C4-2B (cell line): ENCODE measurements around the gene JAK3.

ENCODE experiments used
- H3K27ac ChIP-seq: fragments of 450-650 bp; 2 replicates; pipeline ENCODE4 v1.5.1; 2017
- CTCF ChIP-seq: fragments of 450-650 bp; conservative IDR thresholded peaks from 2 replicates; pipeline ENCODE4 v1.5.1; 2017; ENCODE audit warnings: mild to moderate bottlenecking
- ZFX ChIP-seq: fragments of 450-650 bp; IDR thresholded peaks from 2 replicates; pipeline ENCODE4 v1.6.1; 2017

JAK3 gene

GRCh38 chr19:17842663-17843291 lies 5.0 kb downstream of the JAK3 start:
- TF ChIP-seq ZFX (no peak; the same call in 1 of the 2 replicates), CTCF (no peak)
- H3K27ac ChIP-seq: peak overlapping the region; percentile 59

DNA sequence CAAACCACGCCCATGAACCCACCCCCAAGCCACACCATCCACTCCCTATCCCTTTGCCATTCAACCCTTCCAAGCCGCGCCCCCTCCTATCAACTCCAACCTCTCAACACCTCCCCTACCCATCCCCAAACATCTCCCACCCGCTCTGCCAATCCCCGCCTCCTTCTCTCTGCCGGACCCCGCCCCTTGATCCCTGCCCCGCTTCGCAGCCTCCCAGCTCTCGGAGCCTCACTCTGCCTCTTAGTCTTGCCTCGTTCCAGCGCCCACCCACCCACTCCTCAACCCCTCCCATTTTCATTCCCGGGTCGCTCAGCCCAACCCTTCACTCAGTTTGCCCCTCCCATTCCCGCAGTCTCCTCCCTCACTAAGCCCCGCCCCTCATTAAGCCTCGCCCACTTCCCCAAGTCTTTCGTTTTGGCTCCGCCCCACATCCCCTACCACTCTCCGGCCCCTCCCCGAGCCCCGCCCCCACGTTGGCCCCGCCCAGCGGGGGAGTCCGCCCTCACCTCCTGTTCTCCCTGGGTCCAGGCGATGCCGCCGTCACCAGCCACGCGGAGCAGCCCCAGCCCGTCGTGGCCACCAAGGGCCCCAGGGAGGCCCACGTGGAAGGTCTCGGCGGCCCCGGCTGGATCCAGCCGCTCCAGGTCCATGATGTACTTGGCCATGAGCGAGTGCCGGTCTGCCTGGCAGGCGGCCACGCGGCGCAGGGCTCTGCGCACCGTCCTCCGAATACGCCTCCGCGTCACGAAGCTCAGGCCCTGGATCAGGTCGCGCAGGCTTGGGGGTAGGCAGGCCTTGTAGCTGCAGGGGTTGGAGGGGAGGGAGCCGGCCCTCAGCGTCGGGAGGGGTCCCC lies 5.7 kb downstream of the JAK3 start:
- TF ChIP-seq CTCF (no peak), ZFX (peak; percentile 52; the same call in 1 of the 2 replicates)
- peak overlapping the region; percentile 59 for H3K27ac ChIP-seq

- TF ChIP-seq ZFX (no peak), CTCF (no peak)
- no peak overlapping the region for H3K27ac ChIP-seq
Measured at GRCh38 chr19:17841371-17841809, 6.4 kb downstream of the JAK3 start.

DNA sequence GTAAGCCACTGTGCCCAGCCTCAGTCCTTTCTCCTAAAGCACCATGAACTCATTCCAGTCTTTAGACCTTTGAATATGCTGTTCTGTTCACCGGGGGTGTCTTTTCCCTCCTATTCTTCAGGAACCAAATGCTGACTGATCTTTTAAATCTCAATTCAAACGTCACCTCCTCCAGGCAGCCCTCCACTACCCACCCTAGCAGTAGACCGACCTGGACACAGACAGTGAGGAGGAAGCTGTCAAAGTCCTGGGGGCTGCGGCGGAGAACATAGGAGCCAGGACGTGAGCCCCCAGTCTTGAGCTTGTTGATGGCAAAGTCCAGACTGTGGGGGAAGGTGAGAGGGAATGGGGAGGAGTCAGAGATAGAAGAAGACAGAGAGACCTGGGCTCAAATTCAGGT lies 7.8 kb downstream of the JAK3 start:
- TF ChIP-seq CTCF (no peak), ZFX (no peak)
- no peak overlapping the region for H3K27ac ChIP-seq

DNA sequence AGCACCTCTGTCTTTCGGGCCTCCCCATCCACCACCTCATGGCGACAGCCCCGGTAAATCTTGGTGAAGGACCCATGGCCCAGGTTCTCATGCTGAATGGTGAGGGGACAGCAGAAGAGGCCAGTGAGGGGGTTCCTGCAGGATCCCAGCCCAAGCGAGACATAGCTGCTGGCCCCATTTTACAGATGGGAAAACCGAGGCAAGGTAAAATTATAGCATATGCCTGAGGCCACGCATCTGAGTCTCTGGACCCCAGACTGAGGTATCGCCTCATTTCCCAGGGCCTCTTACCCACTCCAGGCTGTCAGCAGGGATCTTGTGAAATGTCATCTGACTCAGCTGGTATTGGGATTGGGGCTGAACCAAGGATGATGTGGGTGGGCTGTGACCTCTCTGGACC lies 9.8 kb downstream of the JAK3 start:
- H3K27ac ChIP-seq: no peak overlapping the region
- no peak for TF ChIP-seq CTCF
- TF ChIP-seq ZFX: no peak

- no peak overlapping the region for H3K27ac ChIP-seq
- no peak for TF ChIP-seq CTCF
- no peak for TF ChIP-seq ZFX
Measured at GRCh38 chr19:17836530-17836929, 11.3 kb downstream of the JAK3 start.
